AG04449 (cell line): ENCODE results near the gene PHETA2.

ENCODE experiments used
- CTCF ChIA-PET: fragments of 350-600 bp; formaldehyde crosslinking; extraction: SDS; loops from one replicate; lab custom pipeline; 2021; ENCODE audit warnings: antibody characterized with exemption; lab: Yijun Ruan, JAX
- POLR2A ChIA-PET: fragments of 400-600, 350-600 bp; formaldehyde crosslinking; extraction: SDS; loops from one replicate; lab custom pipeline; 2020; ENCODE audit warnings: antibody characterized with exemption, inconsistent platforms; lab: Yijun Ruan, JAX
- DNase-seq: peaks from one replicate; pipeline ENCODE4 v3.0.0-alpha.2; 2010; ENCODE audit warnings: low read depth, low spot score
- H3K4me3 ChIP-seq: 2 replicates; pipeline ENCODE4 v1.5.1; 2011; ENCODE audit warnings: low read depth, mild to moderate bottlenecking, control low read depth, low read length
- CTCF ChIP-seq: IDR thresholded peaks from one replicate; pipeline ENCODE4 v1.5.1; 2011; ENCODE audit warnings: mild to moderate bottlenecking, moderate library complexity, low read length, control low read depth, inconsistent platforms; ENCODE audit not compliant: insufficient read depth; ENCODE audit errors: missing control alignments

PHETA2 gene

GRCh38 chr22:42041784-42042183 lies 32.3 kb upstream of the PHETA2 start:
- ChIA-PET POLR2A (no interaction called here), CTCF (no interaction called here)
- TF ChIP-seq CTCF, result no peak
- DNase-seq, result no peak
- H3K4me3 ChIP-seq, result no peak overlapping the region

GRCh38 chr22:42050641-42051180 lies 23.3 kb upstream of the PHETA2 start:
- CTCF ChIA-PET, result interaction anchor here (1.0 kb wide), 1 partner anchor 11 kb away, joined by 3 read pairs; no protein-coding TSS in a partner anchor
- no peak overlapping the region for H3K4me3 ChIP-seq
- DNase-seq, result no peak
- POLR2A ChIA-PET, result no interaction called here
- TF ChIP-seq CTCF, result no peak

- CTCF ChIA-PET, result no interaction called here
These were observed 21.3 kb upstream of the PHETA2 start for GRCh38 chr22:42052765-42053164.

GRCh38 chr22:42056757-42057511 lies 17.1 kb upstream of the PHETA2 start:
- no peak overlapping the region for H3K4me3 ChIP-seq
- no peak for TF ChIP-seq CTCF
- CTCF ChIA-PET, result no interaction called here
- POLR2A ChIA-PET, result no interaction called here
- no peak for DNase-seq

More at GRCh38 chr22:42052765-42053164, 21.3 kb upstream of the PHETA2 start:
- H3K4me3 ChIP-seq, result no peak overlapping the region
- no peak for TF ChIP-seq CTCF
- POLR2A ChIA-PET, result no interaction called here
- DNase-seq, result no peak

GRCh38 chr22:42060489-42060888 lies 13.6 kb upstream of the PHETA2 start:
- H3K4me3 ChIP-seq, result no peak overlapping the region
- no peak for DNase-seq
- ChIA-PET POLR2A (no interaction called here), CTCF (no interaction called here)
- no peak for TF ChIP-seq CTCF

- TF ChIP-seq CTCF, result no peak
- no peak for DNase-seq
- no peak overlapping the region for H3K4me3 ChIP-seq
- ChIA-PET CTCF (no interaction called here), POLR2A (no interaction called here)
These were observed 13.0 kb upstream of the PHETA2 start for GRCh38 chr22:42061041-42061440.
